NCI-H748 (cell line): ENCODE measurements around the gene ZNF224.
"Not testable (repeated sequence)": the region's sequence is repeated elsewhere in the genome, so short reads cannot be mapped to it uniquely, and the experiment has no call there.

ENCODE experiments used
- DNase-seq: peaks from one replicate; lab custom pipeline; 2025; ENCODE audit not compliant: unreplicated experiment; lab: John Stamatoyannopoulos, UW

ZNF224 gene

GRCh38 chr19:44121162-44121561 is 27.0 kb downstream of the ZNF224 start:
- DNase-seq, result not testable (repeated sequence)

DNA sequence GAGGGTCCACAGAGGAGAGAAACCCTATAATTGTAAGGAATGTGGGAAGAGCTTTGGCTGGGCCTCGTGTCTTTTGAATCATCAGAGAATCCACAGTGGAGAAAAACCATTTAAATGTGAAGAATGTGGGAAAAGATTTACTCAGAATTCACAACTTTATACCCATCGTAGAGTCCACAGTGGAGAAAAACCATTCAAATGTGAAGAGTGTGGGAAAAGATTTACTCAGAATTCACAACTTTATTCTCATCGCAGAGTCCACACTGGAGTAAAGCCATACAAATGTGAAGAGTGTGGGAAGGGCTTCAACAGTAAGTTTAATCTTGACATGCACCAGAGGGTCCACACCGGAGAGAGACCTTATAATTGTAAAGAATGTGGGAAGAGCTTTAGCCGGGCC is 37.8 kb downstream of the ZNF224 start:
- DNase-seq, result no peak

GRCh38 chr19:44141191-44142058 is 47.3 kb downstream of the ZNF224 start, which contains the start of gene ZNF234:
ZNF234 (plus strand) TSS chr19:44141554; CDS start chr19:44144633, 3,079 bp downstream.
- peak; percentile 93 for DNase-seq

- DNase-seq, result no peak
These were observed 47.9 kb downstream of the ZNF224 start for GRCh38 chr19:44142059-44142433.

GRCh38 chr19:44149776-44150175 is 55.6 kb downstream of the ZNF224 start:
- no peak for DNase-seq

DNA sequence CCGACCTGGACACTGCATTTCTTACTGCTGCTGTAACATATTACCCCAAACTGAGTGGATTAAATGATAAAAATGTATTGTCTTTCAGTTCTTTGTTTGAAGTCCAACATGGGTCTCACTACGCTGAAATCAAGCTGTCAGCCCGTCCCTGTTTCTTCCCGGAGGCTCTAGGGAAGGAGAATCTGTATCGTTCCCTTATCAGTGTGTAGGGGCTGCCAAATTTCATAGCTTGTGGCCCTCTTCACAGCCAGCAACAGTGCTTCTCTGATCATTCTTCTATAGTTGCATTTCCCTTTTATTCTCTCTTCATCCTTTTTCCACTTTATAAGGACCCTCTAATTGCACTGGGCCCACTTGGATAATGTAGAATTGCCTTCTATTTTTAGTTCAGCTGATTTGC is 57.3 kb downstream of the ZNF224 start:
- no peak for DNase-seq

GRCh38 chr19:44156475-44156874 is 62.3 kb downstream of the ZNF224 start:
- no peak for DNase-seq
